ENCODE measurements around the gene SEC22B.
"Not testable (repeated sequence)": the region's sequence is repeated elsewhere in the genome, so short reads cannot be mapped to it uniquely, and the experiment has no call there.

The SEC22B gene

GRCh38 chr1:120145806-120146205, 30.5 kb downstream of the SEC22B start:
- in situ Hi-C loops (cut with MboI; ENCODE audit: low sequenced_read_pairs) = not testable (repeated sequence)

GRCh38 chr1:120144626-120145025, 31.7 kb downstream of the SEC22B start:
- in situ Hi-C loops (cut with MboI; ENCODE audit: low sequenced_read_pairs) = not testable (repeated sequence)

DNA sequence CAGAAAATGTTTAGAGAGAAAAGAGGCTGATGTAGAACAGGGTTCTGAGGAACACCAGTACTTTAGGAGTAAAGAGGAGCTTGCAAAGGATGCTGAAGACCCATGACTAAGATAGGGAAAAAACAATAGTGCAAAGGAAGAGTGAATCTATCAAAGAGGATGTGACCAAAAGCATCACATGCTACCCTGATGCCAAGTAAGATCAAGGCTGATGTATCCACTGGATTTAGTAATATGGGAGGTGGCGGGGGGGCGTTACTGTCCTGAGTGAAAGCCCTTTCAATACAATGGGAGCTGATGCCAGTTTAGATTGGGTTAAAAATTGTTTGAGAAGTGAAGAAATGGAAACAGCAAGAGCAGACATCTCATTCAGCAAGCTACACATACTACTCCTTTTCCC, 32.2 kb downstream of the SEC22B start:
- in situ Hi-C loops (cut with MboI; ENCODE audit: low sequenced_read_pairs) = not testable (repeated sequence)

DNA sequence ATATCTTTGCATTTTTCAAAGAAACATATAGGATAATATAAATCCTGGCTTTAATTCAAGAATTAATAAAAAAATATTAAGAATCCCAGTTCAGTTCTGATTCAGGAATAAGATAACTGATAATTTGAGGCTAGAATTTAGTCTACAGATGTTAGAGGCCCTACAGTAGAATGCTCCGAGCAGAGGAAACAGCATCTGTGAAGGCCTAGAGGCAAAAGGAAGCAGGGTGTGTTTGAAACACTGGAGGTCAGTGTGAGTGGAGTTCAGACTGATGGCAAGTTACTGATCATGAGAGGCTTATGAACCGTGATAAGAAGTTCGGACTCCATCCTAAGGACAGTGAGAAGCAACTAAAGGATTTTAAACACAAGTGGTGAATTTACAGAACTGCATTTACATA, 33.0 kb downstream of the SEC22B start:
- in situ Hi-C loops (cut with MboI; ENCODE audit: low sequenced_read_pairs) = not testable (repeated sequence)

GRCh38 chr1:120142512-120143263, 33.6 kb downstream of the SEC22B start:
- in situ Hi-C loops (cut with MboI; ENCODE audit: low sequenced_read_pairs) = not testable (repeated sequence)

- in situ Hi-C loops (cut with MboI; ENCODE audit: low sequenced_read_pairs) = not testable (repeated sequence)
Measured at GRCh38 chr1:120141865-120142264, 34.5 kb downstream of the SEC22B start.

DNA sequence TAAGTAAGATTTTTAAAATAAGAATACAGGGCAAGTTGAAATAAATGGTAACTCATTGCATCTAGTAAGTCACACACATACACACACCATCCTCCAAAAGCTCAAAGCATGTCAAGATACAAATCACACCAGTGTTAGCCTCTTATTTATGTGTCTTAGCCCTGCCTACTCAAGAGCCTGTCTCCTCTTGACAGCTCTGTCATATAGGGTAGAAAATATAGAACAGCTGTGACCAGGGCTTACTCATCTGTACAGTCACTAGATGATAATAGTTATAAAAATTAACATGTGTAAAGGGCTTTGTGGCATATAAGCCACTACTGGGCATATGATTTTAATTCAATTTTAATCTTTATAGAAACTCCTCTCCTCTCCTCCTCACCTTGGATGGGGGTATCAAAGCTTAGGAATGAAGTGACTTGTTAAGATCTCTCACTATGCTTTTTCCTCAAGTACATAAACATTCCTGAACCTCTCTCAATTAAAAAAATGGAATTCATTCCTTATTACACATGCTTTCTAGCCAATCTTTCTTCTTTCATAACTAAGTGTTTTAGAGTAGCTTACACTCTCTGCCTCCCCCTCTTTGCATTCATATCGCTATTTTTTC, 35.6 kb downstream of the SEC22B start:
- in situ Hi-C loops (cut with MboI; ENCODE audit: low sequenced_read_pairs) = not testable (repeated sequence)

DNA sequence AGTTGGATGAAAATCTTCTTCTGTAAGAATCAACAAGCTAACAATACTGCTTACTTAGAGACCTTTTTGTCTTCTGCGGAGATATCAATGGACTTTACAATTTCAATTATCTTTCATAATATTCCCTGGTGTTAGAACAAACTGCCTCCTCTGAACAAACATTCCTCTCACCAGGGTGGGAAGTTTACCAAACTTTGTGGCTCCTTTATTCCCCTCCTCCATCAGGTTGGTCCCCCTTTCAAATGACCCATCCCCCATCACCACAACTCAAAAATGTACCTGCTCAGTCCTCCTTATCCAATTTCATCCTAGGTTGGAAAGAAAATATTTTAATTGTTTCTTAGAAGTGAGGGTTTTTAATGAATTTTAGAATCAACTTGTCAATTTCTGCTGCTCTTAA, 40.2 kb downstream of the SEC22B start:
- in situ Hi-C loops (cut with MboI; ENCODE audit: low sequenced_read_pairs) = not testable (repeated sequence)

DNA sequence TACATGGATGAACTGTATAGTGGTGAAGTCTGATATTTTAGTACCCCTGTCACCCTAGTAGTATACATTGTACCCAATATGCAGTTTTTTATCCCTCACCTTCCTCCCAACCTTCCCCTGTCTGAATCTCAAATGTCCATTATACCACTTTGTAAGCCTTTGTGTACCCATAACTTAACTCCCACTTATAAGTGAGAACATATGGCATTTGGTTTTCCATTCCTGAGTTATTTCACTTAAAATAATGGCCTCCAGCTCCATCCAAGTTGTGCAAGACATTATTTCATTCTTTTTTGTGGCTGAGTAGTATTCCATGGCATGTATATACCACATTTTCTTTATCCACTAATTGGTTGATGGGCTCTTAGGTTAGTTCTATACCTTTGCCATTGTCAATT, 42.4 kb downstream of the SEC22B start:
- in situ Hi-C loops (cut with MboI; ENCODE audit: low sequenced_read_pairs) = not testable (repeated sequence)

- in situ Hi-C loops (cut with MboI; ENCODE audit: low sequenced_read_pairs) = no loop called here
Measured at GRCh38 chr1:120133228-120133927, 42.9 kb downstream of the SEC22B start.

DNA sequence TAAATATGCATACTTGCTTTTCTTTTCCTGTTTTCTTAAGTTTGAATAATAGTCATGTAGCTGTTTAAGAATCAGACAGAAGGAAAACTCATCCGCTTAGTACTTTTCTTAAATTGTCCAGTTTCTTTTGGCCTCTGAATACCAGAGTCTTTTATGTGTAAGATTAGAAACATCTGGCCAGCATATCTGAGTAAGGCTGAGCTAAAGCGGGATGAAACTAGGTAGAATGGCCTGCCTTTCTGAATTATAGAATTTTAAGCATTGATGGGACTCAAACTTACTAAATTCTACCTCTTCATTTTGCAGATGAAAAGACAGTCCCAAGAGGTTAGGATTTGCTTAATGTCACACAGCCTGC, 43.9 kb downstream of the SEC22B start:
- in situ Hi-C loops (cut with MboI; ENCODE audit: low sequenced_read_pairs) = not testable (repeated sequence)

GRCh38 chr1:120131611-120132405, 44.5 kb downstream of the SEC22B start:
- in situ Hi-C loops (cut with MboI; ENCODE audit: low sequenced_read_pairs) = not testable (repeated sequence)

DNA sequence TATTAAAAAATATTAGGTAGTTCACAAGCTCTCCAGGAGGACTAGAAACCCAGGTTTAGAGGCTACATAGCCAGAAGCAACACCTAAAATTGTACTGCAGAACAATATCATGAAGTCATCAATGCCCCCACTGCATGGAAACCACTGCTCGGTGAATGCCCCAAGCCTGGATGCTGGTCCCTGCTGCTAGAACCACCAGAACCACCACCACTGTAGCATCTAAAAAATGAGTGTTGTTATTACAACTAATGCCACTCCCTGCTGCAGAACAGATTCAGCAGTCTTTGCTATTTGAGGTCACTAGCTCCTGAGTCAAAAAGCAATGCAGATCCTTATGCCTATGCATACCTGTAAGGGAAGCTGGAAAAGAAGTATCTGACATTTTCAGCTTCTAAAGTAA, 48.4 kb downstream of the SEC22B start:
- in situ Hi-C loops (cut with MboI; ENCODE audit: low sequenced_read_pairs) = not testable (repeated sequence)

GRCh38 chr1:120126216-120126615, 50.1 kb downstream of the SEC22B start:
- in situ Hi-C loops (cut with MboI; ENCODE audit: low sequenced_read_pairs) = not testable (repeated sequence)

DNA sequence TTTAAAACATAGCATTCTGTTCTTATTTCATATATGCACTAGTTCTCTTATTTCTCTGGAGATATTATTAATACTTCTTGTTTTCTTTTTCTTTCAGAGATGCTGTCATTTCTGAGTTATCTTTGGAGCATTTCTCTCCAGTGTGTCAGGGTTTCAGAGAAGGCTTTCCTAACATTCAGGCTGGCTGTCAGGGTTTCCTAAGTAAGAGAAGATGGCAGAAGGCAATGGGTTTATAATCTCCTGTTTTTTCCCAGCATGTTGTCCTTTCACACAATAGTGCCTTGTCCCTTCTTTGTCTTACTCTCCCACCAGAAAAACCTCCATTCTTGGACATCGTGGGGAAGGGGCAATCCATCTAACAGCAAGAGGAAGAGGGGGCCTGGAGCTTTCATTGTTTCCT, 51.7 kb downstream of the SEC22B start:
- in situ Hi-C loops (cut with MboI; ENCODE audit: low sequenced_read_pairs) = not testable (repeated sequence)

DNA sequence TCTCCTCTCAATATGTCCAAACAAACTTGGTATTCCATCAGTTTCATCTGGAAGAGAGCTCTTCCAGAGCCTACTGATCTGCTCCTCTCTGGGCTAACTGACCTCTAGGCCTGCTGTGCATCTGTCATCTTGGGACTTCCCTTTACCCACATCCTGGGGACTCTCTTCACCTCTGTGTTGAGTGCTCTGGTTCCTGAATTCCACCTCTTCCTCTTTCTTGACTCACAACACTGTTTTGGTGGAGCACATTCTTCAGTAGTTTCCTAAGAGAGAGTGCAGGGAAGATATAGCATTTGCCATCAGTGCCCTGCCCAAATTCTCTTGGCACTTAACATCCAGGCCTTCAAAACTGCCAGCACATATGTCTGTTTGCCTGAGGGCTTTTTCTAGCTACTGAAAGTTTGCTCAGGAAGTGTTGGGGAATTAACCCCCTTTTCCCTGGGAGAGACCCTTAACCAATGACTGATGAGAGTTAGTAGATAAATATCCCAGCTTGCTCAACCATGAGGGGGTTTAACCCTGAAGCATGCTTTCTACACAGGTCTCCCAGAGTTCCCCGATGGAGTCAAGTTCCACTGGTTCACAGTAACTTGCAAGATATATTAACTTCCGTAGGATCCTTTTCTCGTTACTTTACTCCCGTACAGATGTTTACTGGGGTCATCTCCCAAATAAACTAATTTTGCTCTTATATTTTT, 52.4 kb downstream of the SEC22B start:
- in situ Hi-C loops (cut with MboI; ENCODE audit: low sequenced_read_pairs) = not testable (repeated sequence)

GRCh38 chr1:120122262-120122893, 53.9 kb downstream of the SEC22B start:
- in situ Hi-C loops (cut with MboI; ENCODE audit: low sequenced_read_pairs) = not testable (repeated sequence)

DNA sequence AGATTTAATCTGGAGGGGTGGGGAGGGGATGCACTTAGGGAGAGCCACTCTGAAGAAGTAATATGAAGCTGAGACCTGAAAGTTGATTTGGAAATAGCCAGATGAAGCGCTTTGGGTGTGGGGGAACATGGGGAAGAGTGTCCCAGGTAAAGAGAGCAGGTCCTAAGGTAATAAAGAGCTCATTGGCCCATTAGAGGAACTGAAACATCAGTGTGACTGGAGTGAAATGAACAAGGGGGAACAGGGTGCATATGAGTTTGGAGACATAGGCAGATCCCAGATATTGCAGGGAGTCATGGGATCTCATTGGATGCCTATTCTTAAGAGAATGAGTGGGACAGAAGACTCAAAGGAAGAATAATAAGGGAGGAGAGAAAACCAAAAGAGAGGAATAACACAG, 54.5 kb downstream of the SEC22B start:
- in situ Hi-C loops (cut with MboI; ENCODE audit: low sequenced_read_pairs) = not testable (repeated sequence)

DNA sequence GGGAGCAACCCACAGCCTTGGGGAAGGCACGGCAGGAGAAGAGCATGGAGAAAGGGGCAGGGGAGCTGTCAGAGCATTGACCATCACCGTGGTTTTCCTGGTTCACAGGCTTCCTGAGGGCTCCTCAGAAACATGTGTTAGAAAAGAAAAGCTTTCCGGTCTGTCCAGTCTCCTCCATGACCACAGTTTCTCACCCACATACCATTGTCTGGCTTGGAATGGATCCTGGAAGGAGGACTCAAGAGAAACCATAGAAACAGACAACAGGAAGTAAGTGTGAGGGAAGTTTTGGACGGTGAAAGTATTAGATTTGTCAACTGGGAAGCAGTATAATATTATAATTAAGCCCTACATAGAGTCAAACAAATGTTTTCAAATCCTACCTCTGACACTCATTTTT, 55.8 kb downstream of the SEC22B start:
- in situ Hi-C loops (cut with MboI; ENCODE audit: low sequenced_read_pairs) = not testable (repeated sequence)
